GM21515 (cell line): ENCODE measurements around the gene NCCRP1.
"Not testable (repeated sequence)": the region's sequence is repeated elsewhere in the genome, so short reads cannot be mapped to it uniquely, and the experiment has no call there.

Source experiments
- ATAC-seq: cut with Tn5 transposase; IDR thresholded peaks from one replicate; pipeline ENCODE4 v1.9.1; 2021; ENCODE audit not compliant: unreplicated experiment

The NCCRP1 gene

DNA sequence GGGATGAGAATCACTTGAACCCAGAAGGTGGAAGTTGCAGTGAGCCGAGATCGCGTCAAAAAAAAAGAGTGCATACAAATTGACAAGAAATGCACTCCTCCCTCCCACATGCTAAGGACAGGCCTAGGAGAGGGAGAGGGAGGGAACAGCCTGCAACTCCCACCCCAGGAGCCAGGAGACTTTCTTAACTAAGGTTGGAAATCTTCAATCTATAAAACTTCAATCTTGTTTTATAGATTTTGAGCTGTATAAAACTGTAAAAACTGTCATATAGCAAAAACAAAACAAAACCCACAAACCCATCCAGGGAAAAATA, 8.6 kb downstream of the NCCRP1 start:
- no peak for ATAC-seq

DNA sequence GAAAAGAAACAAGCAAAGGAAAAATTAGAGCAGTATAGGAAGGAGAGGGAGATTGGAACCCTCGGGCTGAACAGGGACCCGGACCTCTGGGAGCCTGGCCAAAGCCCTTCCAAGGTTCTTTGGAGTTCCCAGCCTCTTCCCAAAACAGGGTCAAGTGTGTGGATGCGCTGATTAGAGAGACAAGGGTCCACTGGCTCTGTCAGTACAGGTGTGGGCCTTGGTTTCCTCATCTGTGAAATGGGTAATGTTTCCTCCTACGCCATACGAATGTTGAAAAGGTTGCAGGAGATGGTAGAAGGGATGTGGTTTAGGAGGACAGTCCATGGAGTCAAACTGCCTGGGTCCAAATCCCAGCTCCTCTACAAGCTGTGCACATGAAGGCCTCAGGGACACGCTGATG, 9.4 kb downstream of the NCCRP1 start:
- no peak for ATAC-seq

DNA sequence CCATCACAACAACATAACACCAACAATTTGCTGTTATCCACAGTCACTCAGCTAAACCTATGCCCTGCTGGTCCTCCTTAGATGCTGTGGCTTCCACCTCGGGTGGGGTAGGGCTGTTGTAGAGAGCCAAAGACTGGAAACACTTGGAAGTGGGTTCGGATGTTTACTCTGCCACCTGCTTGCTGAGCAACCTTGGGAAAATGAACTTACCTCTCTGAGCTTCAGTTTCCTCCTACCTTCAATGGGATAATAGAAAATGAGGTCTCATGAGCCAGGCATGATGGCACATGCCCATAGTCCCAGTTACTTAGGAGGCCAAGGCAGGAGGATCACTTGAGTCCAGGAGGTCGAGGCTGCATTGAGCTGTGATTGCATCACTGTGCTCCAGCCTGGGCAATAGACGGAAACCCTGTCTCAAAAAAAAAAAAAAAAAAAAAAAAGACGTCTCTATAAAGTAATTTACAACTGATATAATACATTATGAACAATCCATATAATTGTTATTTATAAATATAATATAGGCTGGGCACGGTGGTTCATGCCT, 10.6 kb downstream of the NCCRP1 start:
- no peak for ATAC-seq

DNA sequence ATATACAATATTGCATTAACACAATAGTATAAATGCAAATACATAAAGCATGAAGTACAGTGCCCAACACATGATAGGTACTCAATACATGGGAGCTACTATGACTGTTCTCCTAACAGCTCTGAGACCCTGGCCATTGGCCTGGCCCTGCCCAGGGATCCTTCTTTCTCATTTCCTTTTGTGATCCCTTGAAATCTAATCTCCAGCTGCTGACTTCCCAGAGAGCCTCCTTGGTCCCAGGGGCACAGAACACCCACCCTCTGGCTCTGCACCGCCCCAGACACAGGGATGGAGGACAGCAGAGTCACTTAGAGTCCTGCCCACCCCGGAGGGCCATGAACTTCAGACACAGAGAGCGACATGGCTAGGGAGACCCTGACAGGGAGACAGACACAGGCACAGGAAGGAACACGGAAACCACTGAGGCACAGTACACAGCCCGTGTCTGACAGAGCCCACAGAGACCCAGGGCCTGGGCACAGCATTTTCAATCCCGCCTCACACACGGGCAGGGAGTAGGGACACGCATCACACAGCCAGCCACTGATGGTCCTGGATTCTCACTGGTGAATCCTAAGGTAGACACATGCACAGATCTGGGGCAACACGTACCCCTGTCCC, 11.5 kb downstream of the NCCRP1 start:
- no peak for ATAC-seq

DNA sequence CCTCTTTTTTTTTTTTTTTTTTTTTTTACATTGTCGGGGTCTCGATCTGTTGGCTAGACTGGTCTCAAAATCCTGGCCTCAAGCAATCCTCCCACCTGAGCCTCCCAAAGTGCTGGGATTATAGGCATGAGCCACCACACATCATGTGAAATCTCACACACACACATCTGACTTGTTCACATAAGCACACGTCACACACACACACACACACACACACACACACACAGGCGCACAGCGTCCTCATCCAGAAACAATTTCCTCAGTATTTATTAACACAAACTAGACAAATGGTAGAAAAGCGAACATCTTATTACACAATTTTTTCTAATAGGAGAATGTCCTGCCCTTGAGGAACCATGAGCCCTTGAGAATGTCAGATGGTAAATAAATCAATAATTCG, 12.4 kb downstream of the NCCRP1 start:
- no peak for ATAC-seq

DNA sequence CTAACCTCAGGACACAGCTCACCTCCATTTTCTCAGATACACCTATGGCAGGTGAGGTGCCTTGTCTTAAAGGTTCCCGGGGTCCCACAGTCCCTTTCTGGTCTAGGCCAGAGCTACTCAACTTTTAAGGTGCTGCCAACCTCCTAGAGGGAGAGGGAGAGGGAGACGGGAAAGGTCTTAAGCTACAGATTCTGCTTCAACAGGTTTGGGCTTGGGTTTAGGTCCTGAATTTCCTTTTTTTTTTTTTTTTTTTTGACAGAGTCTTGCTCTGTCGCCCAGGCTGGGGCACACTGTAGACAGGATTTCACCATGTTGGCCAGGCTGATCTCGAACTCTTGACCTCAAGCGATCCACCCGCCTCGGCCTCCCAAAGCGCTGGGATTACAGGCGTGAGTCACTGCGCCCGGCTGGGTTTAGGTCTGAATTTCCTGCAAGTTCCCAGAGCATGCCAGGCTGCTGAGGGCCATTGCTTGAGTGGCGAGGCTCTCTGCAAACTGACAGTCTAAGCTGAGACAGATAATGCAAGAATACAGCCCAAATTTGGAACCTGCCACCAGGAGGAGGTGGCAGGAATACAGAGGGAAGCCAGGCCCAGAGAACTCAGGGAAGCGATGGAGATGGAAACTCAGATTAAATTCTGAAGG, 15.1 kb downstream of the NCCRP1 start:
- ATAC-seq = no peak

DNA sequence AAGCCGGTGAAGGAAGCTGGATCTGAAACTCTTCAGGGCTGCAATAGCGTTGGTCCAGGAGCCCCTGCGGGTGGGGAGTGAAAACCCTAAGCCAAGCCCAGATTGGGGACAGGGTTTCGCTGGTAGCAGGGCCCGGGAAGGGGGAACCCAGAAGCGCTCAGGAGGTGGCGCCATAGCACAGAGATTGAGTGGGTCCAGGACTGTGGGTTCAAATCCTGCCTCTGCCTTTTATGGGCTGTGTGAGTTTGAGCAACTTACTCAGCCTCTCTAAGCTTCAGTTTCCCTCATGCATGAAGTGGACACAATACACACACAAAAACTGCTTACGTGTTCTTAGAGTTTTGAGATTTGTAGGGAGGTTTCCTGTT, 15.6 kb downstream of the NCCRP1 start:
- ATAC-seq = no peak

DNA sequence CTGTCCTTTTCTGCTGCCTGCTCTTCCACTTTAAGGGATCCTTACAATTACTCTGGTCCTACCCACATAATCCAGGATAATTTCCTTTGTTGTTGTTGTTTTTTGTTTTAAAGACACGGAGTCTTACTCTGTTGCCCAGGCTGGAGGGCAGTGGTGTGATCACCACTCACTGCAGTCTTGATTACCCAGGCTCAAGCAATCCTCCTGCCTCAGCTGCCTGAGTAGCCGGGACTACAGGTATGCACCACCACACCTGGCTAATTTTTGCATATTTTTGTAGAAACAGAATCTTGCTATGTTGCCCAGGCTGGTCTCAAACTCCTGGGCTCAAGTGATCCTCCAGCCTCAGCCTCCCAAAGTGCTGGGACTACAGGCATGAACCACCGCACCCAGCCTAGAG, 18.6 kb downstream of the NCCRP1 start:
- not testable (repeated sequence) for ATAC-seq

DNA sequence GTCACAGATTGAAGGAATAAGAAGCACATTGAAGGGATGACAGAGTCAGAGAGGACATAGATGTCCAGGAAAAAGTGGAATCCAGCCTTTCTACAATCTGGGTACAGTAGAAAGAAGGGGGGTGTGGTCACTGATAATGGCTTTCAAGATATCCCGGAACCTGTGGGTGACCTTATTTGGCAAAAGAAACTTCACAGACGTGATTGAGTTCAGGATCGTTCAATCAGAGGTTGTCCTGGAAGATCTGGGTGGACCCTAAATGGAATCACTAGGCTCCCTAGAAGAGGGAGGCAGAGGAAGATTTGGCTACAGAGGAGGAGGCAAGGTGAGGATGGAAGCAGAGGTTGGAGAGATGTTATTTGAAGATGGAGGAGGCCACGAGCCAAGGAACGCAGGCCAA, 20.3 kb downstream of the NCCRP1 start:
- ATAC-seq = no peak

DNA sequence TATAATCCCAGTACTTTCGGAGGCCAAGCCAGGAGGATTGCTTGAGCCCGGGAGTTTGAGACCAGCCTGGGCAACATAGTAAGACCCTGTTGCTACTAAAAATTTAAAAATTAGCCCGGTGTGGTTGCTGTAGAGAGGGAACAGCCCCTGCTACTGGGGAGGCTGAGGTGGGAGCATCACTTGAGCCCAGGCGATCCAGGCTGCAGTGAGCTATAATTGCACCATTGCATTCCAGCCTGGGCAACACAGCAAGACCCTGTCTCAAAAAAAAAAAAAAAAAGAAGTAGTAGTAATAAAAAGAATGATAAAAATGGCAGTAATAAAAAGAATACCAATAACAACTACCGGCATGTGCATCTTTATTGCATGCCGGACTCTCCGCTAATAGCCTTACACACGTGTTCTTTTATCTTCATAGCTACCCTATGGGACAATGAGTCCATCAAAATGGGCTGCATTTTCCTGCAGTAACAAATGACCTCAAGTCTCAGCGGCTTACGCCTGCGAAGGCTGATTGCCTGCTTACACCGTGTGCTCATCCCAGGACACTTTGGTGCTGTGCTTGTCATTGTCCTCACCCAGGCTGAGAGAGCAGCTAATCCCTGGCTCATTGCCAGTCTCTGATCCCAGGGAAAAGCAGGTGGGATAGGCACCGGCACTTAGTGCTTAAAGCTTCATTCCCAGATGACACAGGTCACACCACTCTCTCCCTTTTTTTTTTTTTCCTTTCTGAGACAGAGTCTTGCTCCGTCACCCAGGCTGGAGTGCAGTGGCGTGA, 21.7 kb downstream of the NCCRP1 start:
- ATAC-seq = no peak

DNA sequence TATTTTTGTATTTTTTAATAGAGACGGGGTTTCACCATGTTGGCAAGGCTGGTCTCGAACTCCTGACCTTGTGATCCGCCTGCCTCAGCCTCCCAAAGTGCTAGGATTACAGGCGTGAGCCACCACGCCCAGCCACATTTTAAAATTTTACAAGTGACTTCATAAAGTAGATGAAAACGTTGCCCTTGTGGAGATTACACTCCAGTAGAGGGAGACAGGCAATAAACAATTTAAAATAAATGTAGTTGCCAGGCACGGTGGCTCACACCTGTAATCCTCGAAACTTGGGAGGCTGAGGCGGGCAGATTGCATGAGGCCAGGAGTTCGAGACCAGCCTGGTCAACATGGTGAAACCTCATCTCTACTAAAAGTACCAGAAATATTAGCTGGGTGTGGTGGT, 22.3 kb downstream of the NCCRP1 start:
- ATAC-seq = not testable (repeated sequence)

DNA sequence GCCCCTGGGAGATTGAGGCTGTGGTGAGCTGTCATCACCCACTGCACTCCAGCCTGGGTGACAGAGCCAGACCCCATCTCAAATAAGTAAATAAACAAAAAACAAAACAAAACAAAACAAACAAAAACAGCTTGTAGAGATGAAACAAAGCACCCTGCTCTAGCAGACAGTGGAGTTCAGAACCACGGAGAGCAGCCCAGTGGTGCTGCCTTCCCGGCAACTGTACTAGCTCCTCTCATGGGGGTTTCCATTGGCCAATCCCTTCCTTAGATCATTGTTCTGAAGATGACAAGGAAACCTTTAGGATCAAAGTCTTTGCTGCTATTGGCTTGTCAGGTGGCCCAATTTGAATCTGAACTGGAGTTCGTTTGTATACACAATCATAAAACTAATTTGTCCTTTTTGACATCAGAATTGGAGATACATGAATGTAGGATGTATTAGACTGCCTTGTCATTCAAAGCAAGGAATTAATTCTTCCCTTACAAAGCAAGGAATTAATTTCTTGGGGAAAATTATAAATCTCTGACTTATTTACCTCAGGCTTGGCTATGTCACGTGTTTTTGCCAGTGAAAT, 27.0 kb downstream of the NCCRP1 start:
- no peak for ATAC-seq

DNA sequence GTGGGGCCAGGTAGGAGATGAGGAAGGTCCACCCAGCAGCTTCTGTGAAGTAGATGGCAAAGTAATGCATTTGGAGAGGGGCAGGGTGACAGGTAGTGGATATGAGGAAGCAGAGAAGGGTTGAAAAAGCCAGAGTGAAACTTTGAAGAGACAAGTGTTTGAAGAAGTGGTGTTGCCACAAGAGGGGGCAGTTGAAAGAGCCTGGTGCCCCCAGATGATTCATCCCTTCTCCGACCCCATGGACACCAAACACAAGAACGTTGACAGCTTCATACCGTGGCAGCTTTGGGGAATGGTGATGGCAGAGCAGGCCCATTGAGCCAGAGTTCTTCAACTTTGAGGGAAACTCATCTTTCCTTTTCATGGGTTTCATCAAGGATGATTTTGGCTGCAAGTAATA, 28.1 kb downstream of the NCCRP1 start:
- no peak for ATAC-seq

DNA sequence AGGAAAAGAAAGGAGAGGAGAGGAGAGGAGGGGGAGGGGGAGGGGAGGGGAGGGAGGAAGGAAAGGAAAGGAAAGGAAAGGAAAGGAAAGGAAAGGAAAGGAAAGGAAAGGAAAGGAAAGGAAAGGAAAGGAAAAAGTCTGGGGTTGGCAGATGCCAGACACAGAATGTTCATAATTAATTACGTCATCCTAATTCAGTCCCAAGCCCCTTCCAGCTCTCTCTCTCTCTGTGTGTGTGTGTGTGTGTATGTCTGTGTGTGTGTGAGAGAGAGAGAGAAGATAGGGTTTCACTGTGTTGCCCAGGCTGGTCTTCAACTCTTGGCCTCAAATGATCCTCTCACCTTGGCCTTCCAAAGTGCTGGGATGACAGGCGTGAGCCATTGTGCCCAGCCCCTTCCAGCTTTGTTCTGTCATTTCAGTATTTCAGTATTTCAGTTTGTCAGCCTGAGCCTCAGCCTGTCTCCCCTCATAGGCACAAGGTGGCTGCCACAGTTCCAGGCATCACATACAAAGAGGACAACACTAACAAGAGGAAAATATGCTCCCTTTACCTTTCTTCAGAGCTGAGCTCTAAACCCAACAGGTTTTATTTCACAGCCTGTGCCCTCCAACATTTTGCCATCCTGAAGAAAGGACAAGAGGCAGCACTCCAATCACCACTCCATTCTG, 33.5 kb downstream of the NCCRP1 start:
- no peak for ATAC-seq

DNA sequence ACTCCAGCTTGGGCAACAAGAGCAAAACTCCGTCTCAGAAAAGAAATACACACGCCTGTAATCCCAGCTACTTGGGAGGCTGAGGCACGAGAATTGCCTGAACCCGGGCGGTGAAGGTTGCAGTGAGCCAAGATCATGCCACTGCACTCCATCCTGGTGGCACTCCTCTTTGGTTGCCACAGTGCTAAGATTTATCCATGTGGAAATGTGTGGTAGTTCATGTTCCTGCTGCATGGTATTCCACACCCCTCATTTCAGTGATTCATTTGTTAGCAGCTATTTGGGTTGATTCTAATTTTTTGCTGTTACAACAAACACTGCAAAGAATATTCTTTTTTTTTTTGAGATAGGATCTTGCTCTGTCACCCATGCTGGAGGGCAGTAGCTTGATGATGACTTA, 35.9 kb downstream of the NCCRP1 start:
- no peak for ATAC-seq

DNA sequence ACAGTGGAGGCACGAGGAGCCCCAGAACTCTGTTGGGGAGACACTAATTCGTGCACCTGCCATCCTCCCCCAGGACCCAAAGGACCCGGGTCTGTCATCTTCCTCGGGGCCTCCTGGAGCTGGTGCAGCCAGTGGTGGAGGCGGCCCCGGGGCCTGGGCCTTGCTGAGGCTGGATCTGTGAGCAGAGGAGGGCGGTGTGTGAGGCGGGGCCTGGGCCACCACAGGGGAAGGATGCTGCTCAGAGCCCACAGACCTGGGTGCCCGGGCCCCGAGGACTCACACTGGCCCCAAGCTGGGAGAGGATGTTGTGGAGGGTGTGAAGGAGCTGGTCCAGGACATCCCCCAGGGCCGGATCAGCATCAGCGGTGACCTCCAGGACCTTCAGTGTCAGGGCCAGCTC, 39.8 kb downstream of the NCCRP1 start:
- ATAC-seq = no peak

DNA sequence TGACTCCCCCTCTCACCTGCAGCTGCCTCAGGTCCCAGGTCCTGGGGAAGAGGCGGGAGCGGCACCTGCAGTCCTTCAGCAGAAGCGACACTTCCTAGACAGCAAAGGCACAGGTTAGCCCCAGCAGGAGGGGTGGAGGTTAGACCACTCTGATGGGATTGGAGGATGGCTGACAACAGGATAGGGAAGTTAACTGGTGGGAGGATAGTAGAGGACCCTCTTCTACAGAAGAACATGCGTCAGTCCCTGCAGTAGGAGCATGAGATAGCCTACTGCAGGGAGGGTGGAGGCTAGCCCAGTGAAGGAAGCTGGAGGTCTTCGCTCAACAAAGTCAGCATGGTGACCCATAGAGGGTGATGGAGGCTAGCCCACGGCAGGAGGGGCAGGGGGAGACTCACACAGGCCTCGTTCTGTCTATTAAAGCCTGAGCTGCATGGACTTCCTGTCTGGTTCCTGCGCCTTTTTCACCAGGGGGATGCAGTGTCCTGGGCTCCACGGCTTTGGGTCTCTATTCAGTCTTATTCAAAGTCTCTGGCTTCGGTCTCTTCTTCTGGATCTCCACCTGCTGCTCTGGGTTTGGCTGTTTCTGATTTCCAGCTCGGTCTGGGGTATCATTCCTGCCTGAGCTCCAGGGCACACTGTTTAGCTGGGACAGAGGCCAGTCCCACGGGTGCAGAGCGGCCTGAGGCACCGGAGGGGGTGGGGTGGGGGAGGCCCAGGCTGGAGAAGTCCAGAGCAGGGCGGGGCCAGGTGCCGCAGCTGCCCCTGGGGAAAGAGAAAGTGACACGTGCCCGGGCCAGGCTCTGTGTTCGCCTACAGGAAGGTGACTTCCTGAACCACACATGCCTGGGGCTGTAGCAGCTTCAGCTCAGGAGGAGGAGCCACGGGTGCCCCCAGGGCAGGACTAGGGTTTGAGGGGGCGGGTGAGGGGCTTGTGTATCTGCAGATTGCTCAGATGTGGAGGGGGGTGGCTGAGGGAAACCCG, 40.7 kb downstream of the NCCRP1 start:
- ATAC-seq = no peak

DNA sequence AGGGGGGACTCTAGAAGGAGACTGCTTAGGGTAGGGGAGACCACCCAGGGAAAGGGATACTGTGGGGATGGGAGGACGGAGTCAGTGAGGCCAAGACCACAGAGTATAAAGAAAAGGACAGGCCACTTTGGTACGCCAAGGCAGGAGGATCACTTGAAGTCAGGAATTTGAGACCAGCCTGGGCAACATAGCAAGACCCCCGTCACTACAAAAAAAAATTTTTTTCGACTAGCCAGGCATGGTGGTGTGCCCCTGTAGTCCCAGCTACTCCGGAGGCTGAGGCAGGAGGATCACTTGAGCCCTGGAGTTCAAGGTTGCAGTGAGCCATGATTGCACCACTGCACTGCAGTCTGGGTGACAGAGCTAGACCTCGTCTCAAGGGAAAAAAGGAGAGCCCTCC, 41.4 kb downstream of the NCCRP1 start:
- ATAC-seq = no peak

DNA sequence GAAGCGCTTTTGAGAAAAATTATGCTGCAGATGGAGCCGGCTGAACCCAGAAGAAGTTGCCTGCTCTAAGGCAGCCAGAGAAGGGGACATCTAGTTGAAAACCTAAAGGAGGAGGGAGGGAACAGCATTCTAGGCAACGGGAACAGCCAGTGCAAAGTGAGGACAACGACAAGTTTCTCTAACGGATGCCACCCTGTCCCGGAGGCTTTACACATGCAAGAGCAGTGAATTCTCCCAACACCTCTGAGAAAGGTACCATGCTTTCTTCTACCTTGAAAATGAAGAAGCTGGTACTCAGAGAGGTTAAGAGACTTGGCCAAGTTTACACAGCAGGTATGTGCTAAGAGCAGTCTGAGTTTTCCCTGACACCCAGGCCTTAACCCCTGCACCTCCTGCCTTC, 42.2 kb downstream of the NCCRP1 start:
- ATAC-seq = no peak

DNA sequence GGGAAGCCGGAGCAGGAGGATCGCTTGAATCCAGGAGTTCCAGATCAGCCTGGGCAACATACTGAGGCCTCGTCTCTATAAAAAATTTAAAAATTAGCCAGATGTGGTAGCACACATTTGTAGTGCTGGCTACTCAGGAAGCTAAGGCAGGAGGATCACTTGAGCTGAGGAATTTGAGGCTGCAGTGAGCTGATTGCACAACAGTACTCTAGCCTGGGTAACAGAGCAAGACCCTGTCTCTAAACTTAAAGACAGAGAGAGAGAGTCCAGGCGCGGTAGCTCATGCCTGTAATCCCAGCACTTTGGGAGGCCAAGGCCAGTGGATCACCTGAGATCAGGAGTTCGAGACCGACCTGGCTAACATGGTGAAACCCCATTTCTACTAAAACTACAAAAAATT, 43.7 kb downstream of the NCCRP1 start:
- ATAC-seq = no peak
